Left renal cortex interstitium (tissue), 4 donors: ENCODE results near the gene FHIT. TPM values are rescaled to one million over a fixed set of nuclear protein-coding genes. Genes with fewer than 3 reads are reported as not detected.

ENCODE experiments used
- DNase-seq, 4 donors: peaks; one replicate each; pipeline ENCODE4 v3.0.0-alpha.2; 2013; ENCODE audit warnings: low read depth in 4 of 4, low spot score in 2 of 4, missing footprints in 1 of 4
- polyA plus RNA-seq, 4 donors: library from polyadenylated mRNA; unstranded; fragments of 120-200 nt; gene quantifications; one replicate each; pipeline ENCODE4 v1.2.1, GENCODE V29; 2013; ENCODE audit not compliant: insufficient read length in 4 of 4

The FHIT gene
- polyA plus RNA-seq, 4 donors, result 23.4 to 29.9 (median 26.0) TPM

DNA sequence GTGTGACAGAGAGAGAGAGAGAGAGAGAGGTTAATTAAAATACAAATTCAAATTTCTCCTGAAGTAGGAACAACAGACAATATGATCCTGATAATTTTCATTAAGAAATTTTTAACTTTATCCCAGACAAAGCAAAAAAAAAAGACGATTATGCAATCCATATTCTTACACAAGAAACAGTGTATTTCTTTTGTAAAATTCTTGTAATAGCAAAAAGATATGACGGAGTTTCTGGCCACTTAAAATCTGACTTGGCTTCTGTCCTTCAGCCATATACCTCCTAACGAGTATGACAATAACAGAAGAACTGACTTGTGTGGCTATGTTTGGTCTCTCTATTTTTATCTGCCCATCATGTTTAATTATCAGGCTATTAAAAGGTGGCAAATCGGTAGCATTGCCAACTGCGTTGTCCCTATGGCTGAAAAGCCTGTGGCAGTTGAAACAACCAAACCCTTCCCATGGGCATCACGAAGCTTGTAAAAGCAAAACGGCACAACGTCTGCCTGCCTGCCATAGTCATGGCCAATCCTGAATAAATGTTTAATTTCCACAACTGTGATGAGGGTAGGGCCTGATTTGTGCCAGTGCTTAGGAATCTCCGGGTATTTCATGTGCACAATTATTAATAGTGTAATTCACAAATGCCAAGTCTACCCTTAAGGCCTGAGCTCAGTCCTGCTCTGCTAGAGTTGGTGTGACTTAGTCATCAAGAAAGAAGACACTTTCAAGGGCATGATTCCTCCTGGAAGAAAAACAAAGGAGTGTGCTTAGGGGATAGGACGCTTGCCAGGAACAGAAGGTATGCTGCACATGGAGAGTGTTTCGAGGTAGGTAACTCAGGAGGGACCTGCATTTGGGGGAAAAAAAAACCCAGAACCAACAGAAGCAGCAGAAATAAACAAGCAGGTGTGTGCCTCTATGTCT, 1090.2 kb downstream of the FHIT start:
- DNase-seq, result no peak

DNA sequence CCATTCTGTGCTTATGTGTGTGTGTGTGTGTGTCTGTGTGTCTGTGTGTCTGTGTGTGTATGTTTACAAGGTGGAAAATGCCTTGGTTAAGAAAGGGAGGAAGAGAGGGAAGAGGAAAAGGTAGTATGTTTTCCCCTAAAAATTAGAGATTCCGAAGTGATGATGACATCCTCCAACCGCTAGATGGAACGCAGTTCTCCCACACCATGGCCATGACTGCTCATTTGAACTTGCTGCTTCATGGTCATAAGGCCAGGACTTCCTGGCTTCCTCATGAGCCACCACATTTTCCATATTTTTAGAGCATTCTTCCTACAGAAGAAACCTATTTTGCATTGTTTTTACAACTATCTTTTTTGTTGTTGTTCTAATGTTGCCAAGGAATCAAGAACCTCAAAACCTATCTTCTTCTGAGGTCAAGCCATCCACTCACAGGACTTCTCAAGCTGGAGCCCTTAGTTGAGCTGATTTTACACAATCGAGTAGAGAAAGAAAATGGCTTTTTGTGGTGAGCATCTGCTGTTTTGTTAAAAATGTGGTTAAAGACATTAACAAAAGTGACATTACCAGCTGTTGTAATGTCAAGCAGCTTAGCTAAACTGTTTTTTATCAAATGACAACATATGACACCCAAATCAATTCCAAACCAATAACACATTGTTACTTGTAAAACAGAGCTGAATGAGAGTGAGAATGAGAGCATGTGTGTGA, 1091.0 kb downstream of the FHIT start:
- no peak for DNase-seq

DNA sequence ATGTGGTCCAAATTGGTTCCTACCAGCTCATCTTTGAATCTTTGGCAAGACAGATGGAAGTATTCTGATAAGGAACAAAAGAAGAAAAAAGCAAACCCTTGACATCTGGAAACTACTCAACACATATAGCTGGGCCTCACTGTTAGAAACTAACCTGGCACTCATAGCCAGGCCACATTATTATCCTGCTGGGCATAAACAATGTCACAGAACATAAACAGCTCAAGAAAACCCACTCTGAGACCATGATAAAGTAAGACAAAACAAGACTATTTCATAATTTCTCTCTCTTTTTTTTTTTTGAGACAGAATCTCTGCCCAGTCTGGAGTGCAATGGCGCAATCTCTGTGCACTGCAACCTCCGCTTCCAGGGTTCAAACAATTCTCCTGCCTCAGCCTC, 1093.2 kb downstream of the FHIT start:
- DNase-seq, result no peak

DNA sequence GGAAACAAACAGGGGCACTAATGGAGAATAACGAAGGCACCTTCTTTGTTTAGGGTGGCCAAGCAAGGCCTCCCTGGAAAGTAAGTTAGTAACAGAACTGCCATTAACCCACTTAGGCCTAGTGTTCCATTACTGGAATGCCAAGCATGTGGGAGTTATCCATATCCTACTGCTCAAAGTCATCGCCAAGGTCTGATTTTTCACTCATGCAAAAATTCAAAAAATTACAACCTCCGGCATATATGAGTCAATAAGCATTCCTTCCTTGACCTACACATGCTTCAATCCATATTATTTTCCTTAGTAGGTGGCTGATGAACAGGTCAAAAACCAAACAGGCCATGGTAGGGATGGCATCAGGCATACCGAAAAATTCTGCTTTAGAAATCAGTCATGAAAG, 1097.2 kb downstream of the FHIT start:
- DNase-seq, result no peak

DNA sequence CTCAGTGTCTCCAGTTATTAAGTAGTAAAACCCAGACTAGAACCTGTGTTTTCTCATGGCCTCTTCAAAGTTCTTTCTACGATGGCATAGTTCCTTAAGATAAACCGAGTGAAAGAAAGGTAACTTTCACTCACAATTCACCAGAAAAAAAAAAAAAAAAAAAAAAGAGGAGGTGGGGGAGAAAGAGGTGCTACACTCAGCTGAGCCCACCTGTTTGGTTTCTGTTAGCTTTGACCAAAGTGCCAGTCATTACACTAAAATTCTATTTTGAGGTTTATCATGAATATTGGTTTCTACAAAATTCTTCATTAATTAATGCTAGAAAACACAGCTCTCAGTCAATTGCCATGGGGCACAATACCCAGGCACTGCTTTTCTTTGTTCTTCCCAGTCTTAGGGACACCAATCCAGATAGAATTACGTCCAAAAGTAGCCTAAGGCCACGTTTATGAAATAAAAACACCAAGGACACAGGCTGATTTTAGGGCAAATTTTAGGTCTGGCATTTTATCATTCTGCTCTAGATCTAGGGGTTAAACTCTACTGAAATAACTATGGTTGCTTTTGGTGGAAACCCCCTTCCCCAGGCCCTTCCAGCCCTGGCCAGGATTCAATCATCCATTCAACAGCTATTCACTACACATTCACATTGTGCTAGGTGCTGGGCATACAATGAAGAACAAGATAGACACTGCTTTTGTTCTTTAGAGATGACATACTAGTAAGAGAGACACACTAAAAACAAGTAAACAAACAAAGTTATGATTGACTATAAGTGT, 1097.8 kb downstream of the FHIT start:
- DNase-seq, result no peak

DNA sequence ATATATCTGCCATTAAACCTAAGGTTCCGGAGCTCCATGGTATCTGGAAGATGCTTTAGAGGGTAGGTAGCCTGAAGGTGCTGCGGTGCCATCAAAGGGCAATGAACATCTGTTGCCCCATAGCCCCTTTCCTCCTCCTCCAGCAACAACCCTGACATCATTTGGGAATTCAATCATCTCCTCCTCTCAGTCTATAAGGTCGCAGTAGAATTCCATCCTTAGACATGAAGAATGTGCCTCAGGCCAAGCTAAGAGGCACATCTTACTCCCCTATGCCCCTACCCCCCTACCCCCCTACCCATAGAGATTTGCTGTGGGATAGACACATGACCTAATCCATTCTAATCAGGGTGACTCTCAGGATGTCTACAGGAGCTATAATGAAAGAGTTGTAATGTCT, 1101.8 kb downstream of the FHIT start:
- DNase-seq, result no peak

DNA sequence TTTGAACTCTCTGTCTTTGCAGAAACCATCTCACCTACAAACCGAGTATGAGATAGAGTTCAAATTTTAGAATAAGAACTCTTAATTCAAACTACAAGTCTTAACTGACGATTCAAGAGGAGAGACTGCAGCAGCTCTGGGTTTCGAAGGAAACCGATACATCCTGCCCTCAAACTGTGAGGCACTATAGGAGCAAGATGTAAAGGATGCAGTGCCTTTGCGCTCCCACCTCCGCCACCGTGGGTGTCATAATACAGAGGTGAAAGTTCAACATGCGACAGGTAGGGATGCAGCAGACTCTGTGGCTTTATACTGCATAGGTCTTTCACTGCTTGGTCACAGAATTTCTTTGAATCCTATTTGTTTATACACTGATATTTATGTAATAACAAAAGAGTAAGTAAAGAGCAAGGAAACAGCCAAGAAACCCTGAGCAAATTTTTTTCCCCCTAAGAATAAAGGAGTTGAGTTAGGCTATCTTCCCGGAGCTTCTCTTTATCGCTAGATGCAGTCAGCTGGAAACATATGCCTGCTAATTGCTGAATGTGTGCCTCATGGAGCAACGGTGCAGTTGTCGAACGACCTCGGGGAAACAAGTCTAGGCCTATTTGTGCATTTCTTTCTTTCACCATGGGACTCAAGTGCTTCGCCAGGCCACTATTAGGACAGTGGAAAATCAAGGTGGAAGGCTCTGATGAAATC, 1103.9 kb downstream of the FHIT start:
- no peak for DNase-seq

DNA sequence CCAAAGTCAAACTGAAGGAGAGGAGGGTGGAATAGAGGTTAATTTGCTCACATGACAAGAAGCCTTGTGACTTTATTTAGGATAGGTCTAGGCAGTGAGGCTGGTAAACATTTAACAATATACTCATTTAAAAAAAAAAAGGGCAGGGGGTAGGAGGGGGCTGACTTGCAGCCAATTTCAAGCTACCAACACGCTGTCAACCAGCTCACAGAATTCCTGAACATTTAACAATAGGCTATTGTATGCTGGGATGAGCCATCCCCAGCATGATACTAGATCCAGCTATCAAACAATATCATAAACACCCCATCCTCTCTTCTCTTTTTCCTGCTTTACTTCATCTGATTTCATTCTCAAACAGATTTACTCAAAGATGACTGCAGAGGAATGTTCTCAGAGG, 1105.1 kb downstream of the FHIT start:
- DNase-seq, result no peak

DNA sequence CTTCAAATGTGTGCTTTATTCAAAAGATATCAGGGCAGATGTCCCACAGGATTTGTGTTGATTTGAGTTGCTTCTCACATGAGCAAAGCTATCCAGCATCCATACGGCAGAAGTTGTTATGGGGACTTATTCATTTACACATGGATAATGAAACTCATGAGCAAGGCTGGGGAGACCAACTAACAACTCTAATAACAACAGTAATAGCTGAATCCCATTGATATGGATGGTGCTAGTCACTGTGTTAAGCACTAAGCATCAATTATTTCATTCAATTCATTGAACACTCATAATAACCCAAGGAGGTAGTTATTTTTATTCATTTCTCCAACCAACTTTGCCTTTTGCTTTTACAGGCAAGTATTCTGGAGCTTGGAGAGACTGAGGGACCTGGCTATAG, 1107.2 kb downstream of the FHIT start:
- no peak for DNase-seq

DNA sequence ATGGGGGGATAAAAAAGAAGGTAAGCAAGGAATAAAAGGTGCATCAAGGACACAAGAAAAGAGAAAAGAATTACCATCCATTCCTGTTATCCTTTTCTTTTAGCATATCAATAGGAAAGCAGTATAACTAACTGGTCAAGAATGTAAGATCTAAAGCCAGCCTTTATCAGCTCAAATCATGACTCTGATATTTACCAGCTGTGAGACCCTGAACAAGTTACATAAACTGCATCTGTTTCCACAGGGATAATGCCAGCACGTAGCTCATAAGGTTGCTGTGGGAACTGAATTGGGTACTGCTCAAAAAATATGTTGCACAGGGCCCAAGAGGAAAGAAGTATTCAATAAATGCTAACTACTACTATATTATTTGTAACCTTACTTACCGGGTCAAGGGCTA, 1109.2 kb downstream of the FHIT start:
- no peak for DNase-seq

DNA sequence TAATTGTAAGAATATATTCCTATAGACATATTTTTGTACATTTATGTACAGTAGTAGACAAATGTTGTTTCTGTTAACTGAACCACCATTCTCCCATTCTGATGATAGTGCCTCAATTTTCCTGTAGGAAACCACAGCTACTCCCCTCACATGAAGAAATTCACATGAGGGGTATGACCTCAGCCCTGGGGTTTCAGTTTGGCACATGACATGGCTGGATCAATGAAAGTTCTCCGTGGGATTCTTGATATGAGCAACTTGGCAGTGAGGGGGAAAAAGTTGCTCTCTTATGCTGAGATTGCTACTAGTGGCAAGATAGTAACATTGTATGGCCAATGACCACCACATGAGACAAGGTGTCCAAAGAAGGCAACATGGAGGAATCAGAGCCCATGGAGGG, 1111.1 kb downstream of the FHIT start:
- DNase-seq, result no peak

DNA sequence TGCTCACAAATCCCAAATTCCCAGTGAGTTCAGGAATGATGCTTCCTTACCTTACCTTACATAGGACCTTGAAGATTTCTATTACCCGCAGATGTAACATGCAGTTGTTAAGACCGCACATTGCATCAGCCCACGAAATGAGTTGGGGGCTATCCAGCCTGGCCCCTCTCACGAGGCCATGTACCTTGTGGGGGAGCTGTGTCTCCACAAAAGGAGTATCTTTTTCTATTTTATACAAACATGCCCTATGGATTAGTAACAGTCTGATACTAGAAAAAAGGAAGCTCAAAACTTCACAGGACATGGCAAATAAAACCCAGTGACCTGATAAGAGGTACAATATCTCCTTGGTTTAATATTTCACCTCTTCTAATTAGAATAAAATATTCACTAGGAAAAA, 1114.7 kb downstream of the FHIT start:
- no peak for DNase-seq

DNA sequence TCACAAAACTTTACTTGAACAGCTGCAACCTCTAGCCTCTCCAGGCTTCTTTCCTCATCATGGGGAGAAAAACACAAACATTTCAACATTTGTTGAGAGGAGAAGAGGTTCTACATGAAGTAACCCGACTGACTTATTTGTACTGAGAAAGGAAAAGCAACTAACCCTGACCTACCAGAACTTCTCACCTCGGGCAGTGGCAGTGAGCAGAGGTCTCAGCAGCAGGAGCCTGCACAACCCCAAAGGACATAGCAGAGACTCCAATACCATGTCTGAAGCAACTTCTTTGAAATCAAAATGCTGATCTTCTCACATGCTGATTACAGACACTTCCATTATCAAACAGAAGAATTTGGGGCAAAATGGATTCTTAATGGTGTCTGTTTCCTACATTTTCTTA, 1115.8 kb downstream of the FHIT start:
- no peak for DNase-seq

DNA sequence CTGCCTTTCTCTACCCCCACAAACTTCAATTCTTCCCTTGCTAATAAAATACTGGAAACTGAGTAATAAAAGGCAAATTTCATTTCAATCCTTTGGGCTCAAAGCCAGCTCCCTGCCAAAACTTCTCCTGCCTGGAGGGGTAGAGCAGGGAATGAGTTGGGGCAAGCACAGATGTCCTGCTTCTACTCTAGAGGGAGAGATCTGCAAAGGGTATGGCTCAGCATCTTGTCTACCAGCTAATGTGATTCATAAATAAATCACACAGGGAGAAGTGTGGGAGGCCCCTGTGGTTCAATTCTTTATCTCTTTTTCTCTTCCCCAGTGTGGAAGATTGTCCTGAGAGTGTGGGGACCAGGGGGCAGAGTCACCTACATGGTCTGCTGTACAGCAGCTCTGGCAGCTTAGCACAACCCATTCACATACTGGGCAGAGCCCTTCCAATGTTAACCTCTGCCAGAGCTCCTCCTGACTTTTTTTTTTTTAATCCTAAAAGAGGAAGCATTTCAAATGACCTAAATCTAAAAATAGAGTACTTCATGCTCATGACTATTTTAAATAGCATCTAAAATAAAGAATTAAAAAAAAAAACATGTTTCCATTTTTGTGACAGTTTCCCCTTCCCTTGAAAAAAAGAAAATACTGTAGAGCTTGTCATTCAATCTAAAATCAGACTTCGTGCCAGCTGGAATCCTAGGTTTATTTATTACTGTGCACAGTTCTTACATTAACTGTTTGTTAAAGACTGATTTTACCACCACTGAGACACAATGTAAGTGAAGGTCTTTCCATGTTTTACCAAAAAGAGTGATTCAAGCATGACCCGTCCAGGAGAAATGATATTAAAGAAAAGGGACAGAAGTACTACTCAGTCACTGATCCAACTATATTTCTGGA, 1117.7 kb downstream of the FHIT start:
- no peak for DNase-seq

DNA sequence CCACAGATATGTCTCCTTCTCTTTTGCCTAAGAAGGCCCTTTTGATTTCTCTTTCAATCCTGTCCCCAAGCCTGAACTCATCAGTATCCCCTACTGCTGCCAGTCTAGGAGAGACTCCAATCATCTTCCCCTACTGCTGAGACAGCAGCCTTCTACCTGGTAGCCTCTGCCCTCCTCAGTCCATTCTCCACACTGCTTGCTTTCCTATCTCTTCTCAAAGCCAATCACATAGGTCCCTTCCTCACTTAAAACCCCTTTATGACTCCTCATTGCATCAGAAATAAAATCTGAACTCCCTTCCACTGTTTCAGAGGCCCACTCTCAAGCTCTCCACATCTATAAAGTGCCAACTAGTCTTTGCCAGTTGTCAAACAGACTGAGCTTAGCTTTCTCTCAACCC, 1119.6 kb downstream of the FHIT start:
- DNase-seq, result no peak

DNA sequence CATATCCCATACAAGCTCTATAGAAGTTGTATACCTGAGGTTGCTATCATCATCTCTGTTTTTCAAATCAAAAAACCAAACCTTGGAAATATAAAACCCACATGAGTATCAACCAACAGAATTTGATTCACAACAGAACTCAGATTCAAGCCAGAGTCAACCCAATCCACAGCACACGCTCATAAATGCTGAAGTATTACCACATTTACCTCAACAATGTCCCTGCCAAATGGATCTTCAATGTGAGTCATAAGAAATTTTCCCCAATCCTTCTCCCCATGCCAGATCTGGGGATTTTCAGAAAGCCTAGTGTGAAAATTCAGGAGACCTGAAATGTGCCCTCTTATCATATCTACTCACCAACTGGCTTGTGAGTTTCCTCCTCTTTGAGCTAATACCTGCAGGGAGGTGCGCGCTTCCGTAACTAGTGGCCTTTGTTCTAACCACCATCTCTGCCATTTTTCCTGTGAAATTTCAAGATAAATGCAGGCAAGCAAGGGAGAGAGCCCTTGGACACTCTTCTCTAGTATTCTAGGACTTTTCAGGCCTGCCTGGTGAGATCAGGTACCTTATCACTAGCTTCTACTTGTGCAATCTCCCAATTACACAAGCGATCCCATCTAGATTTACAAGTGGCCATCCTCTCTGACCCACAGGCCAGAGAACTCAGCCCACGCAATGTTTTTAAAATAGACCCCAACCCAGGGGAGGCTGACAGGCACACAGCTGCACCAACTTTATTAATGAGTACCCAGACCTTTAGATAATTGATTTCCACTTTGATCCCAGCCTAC, 1124.5 kb downstream of the FHIT start:
- no peak for DNase-seq

DNA sequence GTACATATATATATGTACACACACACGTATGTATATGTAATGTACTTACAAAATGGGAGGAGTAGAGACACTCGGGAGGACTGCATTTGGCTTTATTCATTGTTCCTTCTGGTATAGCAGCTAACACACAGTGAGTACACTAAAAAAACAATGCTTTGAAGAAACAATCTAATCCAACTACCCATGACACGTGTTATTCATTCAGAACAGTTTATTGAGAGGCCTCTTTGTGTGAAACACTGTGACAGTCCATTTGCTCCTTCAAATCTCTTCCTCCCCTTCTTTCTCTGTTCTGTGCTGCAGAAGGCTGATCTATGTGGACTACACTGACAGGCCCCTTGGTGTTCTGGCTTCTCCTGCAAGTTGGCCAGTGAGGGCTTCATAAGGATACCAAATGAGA, 1125.6 kb downstream of the FHIT start:
- no peak for DNase-seq

DNA sequence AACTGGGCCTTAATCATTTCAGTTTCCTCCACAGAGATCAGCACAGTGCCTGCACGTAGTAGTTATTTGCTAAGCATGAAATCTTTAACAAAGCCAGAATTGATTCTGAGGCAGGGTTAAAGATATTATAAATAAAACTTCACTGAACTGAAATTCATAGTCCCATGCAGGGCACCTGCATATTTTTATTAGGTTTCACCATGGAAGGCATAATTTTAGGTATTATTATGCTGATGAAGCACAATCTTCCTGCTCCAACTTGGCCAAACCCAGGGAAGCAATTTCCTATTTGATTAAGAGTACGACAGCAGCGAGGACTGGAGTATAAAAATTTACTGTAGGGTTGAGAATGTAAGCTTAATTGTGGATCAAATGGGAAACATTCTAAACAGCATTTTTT, 1131.0 kb downstream of the FHIT start:
- no peak for DNase-seq

DNA sequence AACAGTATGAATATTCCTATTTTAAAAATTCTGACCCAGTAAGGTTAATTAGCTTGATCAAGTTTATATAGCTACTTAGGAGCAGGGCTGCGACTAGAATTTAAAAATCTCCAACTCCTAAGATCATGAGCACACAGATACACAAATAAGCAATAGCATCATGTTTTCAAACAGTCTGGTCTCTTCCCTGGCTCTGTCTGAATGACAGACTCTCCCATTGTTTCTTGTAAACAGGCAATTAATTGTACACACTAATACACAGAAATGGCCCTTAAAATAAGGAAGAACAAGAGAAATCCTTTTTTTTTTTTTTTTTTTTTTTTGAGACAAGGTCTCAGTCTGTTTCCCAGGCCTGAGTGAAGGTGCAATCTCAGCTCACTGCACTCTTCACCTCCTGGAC, 1137.1 kb downstream of the FHIT start:
- no peak for DNase-seq
